Left lung (tissue), 10 donors: ENCODE measurements around the gene MRPS5. TPM values are rescaled to one million over a fixed set of nuclear protein-coding genes. Genes with fewer than 3 reads are reported as not detected.
A peak's percentile ranks its signal among the peaks of the same experiment; 100 is the strongest.

Source experiments
- ATAC-seq: fragments of 200-7000 bp; cut with Tn5 transposase; one replicate; pipeline ENCODE4 v1.9.1; 2020; ENCODE audit warnings: moderate library complexity
- DNase-seq, 4 donors: peaks; one replicate each; pipeline ENCODE4 v3.0.0-alpha.2; 2013 to 2020
- H3K27ac ChIP-seq, 2 donors: fragments of 200-600 bp; sonication (generic) in 1 of 2; one replicate each; pipeline versions ENCODE4 v1.5.0 to v1.8.0; 2020 to 2021
- H3K27me3 ChIP-seq, 2 donors: fragments of 200-600 bp; sonication (generic) in 1 of 2; one replicate each; pipeline versions ENCODE4 v1.5.0 to v1.8.0; 2020 to 2021
- H3K36me3 ChIP-seq, 2 donors: fragments of 200-600 bp; sonication (generic) in 1 of 2; one replicate each; pipeline versions ENCODE4 v1.5.0 to v1.8.0; 2020 to 2021
- H3K4me1 ChIP-seq, 2 donors: fragments of 200-600 bp; one replicate each; pipeline ENCODE4 v1.8.0; 2021
- H3K4me3 ChIP-seq, 2 donors: fragments of 200-600 bp; sonication (generic) in 1 of 2; one replicate each; pipeline versions ENCODE4 v1.5.0 to v1.8.0; 2020 to 2021; ENCODE audit warnings: mild to moderate bottlenecking in 1 of 2
- H3K9me3 ChIP-seq, 2 donors: fragments of 200-600 bp; sonication (generic) in 1 of 2; one replicate each; pipeline versions ENCODE4 v1.5.0 to v1.8.0; 2020 to 2021
- intact Hi-C, 2 donors: fragments of 100-400 bp; cut with DNase I; formaldehyde crosslinking; loops; one replicate each; pipeline versions ENCODE4 v1.11.2 to v1.14.2; 2022
- polyA plus RNA-seq, 6 donors: library from polyadenylated mRNA; unstranded; fragments of 120-200 nt; gene quantifications; one replicate each; pipeline ENCODE4 v1.2.1, GENCODE V29; 2013; ENCODE audit not compliant: insufficient read length in 6 of 6
- total RNA-seq, 2 donors: library from RNA; stranded (reverse); fragmentation: NEBNext Ultra II Directional; extraction: Animal tissue kit (Norgen Biotek cat#: 25700); gene quantifications; one replicate each; pipeline ENCODE4 v1.2.1, GENCODE V29; 2021
- TF ChIP-seq, protein P1 (sequence below), 2 donors: fragments of 200-600 bp; sonication (generic) in 1 of 2; IDR thresholded peaks; one replicate each; pipeline versions ENCODE4 v1.5.0 to v1.8.0; 2021; ENCODE audit warnings: antibody characterized with exemption in 2 of 2
- donor health status: DM: no; HTN: yes; CAD: no.
- donor health status: DM: no; HTN: no; CAD: no.

Gene MRPS5
- total and polyA plus RNA-seq, 8 donors = 46.7 to 101 (median 84.7) TPM

DNA sequence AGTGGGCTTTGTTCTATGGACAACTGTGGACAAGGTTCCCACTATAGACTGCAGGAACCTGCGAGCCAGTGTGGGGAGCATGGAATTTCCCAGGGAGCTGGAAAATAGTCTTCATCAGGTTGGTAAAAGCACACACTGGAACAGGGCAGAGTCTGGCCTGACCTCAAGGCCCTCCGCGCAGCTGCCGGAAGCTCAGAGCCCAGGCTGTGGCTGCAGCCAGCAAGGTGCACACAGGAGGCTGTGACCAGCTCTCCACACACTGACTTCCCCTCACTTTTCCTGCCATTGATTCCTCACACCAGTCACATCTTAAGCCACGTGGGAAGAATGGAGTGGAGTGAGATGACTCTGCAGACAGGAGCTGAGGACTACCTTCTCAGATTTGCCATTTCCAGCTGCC, 77.0 kb downstream of the MRPS5 start:
- intact Hi-C loops = no loop called here
- H3K36me3 ChIP-seq = no peaks in the 10 kb centered on the region
- H3K4me1 ChIP-seq = peaks cover 7 to 11% of the 10 kb centered on the region in 2 donors
- H3K4me3 ChIP-seq = no peak overlapping the region
- H3K27ac ChIP-seq = no peak overlapping the region
- peaks cover 0 to 20% of the 10 kb centered on the region in 2 donors for H3K27me3 ChIP-seq
- ATAC-seq (no peak), DNase-seq (no peak)
- TF ChIP-seq, protein P1, sequence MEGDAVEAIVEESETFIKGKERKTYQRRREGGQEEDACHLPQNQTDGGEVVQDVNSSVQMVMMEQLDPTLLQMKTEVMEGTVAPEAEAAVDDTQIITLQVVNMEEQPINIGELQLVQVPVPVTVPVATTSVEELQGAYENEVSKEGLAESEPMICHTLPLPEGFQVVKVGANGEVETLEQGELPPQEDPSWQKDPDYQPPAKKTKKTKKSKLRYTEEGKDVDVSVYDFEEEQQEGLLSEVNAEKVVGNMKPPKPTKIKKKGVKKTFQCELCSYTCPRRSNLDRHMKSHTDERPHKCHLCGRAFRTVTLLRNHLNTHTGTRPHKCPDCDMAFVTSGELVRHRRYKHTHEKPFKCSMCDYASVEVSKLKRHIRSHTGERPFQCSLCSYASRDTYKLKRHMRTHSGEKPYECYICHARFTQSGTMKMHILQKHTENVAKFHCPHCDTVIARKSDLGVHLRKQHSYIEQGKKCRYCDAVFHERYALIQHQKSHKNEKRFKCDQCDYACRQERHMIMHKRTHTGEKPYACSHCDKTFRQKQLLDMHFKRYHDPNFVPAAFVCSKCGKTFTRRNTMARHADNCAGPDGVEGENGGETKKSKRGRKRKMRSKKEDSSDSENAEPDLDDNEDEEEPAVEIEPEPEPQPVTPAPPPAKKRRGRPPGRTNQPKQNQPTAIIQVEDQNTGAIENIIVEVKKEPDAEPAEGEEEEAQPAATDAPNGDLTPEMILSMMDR (IDR thresholded peaks at IDR 0.05) = no peak
- H3K9me3 ChIP-seq = no peaks in the 10 kb centered on the region

DNA sequence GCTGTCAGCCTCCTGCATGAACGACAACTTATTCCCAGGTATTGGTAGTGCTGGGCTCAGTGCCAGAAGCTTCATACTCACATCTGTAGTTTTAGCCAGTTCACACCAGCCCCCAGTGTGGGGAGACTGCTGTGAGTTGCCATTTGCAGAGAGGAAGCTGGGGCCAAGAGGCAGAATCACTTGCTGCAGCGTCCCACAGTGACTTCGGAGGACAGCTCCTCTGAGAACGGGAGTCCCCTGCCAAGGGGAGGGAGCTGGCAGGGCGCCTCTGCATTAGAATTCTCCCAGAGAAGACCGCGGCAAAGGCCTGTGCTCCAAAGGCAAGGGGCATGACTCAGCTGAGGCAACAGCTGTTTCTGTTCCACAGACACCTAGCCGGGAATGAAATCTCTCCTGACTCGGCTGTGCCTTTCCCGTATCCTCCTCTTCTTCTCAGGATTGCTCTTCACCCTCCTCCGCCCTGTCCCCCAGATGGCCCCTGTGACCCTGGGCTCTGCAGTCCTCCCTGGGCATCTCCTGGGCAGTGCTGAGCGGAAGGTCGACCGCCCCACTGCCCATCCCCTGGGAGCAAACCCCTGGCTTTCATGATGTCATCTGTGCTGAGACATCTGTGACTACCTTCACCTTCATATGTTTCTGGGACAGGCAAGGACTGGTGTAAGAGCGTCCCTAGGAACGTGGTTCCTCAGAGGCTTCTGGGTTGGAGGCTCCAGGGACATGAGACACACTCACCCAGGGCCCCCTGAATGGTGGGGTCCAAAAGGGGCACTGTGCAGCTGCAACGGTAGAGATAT, 78.1 kb downstream of the MRPS5 start:
- no peaks in the 10 kb centered on the region for H3K9me3 ChIP-seq
- no peak overlapping the region for H3K4me3 ChIP-seq
- ATAC-seq (peak; percentile 91), DNase-seq (peak in 3 of 4 donors; percentile 90 to 98 (median 96))
- TF ChIP-seq, protein P1 (IDR thresholded peaks at IDR 0.05) = no peak
- intact Hi-C loops = no loop called here
- H3K4me1 ChIP-seq = peaks cover 7 to 11% of the 10 kb centered on the region in 2 donors
- no peaks in the 10 kb centered on the region for H3K36me3 ChIP-seq
- peak overlapping the region in 1 of 2 donors; percentile 37 for H3K27ac ChIP-seq
- H3K27me3 ChIP-seq = peaks cover 0 to 20% of the 10 kb centered on the region in 2 donors

- DNase-seq = no peak
- Histone ChIP-seq H3K27ac (peak overlapping the region in 1 of 2 donors; percentile 5), H3K4me3 (no peak overlapping the region), H3K4me1 (peaks cover 7 to 11% of the 10 kb centered on the region in 2 donors), H3K9me3 (no peaks in the 10 kb centered on the region), H3K36me3 (no peaks in the 10 kb centered on the region), H3K27me3 (peaks cover 0 to 20% of the 10 kb centered on the region in 2 donors)
- ATAC-seq = peak; percentile 45
- intact Hi-C loops = no loop called here
- TF ChIP-seq, protein P1 (IDR thresholded peaks at IDR 0.05) = no peak
Measured at GRCh38 chr2:95042472-95043271, 78.9 kb downstream of the MRPS5 start.

GRCh38 chr2:95041824-95042442, 79.7 kb downstream of the MRPS5 start:
- H3K9me3 ChIP-seq = no peaks in the 10 kb centered on the region
- no peak overlapping the region for H3K27ac ChIP-seq
- TF ChIP-seq, protein P1 (IDR thresholded peaks at IDR 0.05) = no peak
- peaks cover 0 to 20% of the 10 kb centered on the region in 2 donors for H3K27me3 ChIP-seq
- intact Hi-C loops = no loop called here
- peaks cover 7 to 11% of the 10 kb centered on the region in 2 donors for H3K4me1 ChIP-seq
- no peaks in the 10 kb centered on the region for H3K36me3 ChIP-seq
- no peak for ATAC-seq
- no peak for DNase-seq
- H3K4me3 ChIP-seq = no peak overlapping the region
